H7 (cell line): ENCODE results near the gene CEMIP. TPM values are rescaled to one million over a fixed set of nuclear protein-coding genes. Genes with fewer than 3 reads are reported as not detected.

Experiments
- DNase-seq: peaks from one replicate; pipeline ENCODE4 v3.0.0; 2012
- H3K27me3 ChIP-seq: 2 replicates; pipeline ENCODE4 v1.6.0; 2011; ENCODE audit warnings: mild to moderate bottlenecking, low read length; ENCODE audit not compliant: control insufficient read depth, insufficient read depth
- H3K36me3 ChIP-seq: replicated peaks from 2 replicates; pipeline ENCODE4 v1.5.1; 2011; ENCODE audit warnings: low read length; ENCODE audit not compliant: control insufficient read depth, insufficient read depth
- H3K4me3 ChIP-seq: 2 replicates; pipeline ENCODE4 v1.5.1; 2011; ENCODE audit warnings: low read depth, mild to moderate bottlenecking, control low read depth, low read length, moderate library complexity; ENCODE audit not compliant: insufficient read depth
- total RNA-seq: library from RNA; depleted of rRNA; stranded (reverse); fragments of >200 nt; shearing (Covaris generic); gene quantifications from 2 replicates; pipeline ENCODE4 v1.2.3, GENCODE V29; 2014

CEMIP gene
- total RNA-seq, 1 experiment from 2014 or later = 0.03 TPM

- peaks cover 2% of the 10 kb centered on the region for H3K27me3 ChIP-seq
- DNase-seq = no peak
- no peaks in the 10 kb centered on the region for H3K36me3 ChIP-seq
- H3K4me3 ChIP-seq = no peak overlapping the region
These were observed 6.0 kb upstream of the CEMIP start for GRCh38 chr15:80773122-80773551.

GRCh38 chr15:80773792-80774352, 5.3 kb upstream of the CEMIP start:
- H3K27me3 ChIP-seq = peaks cover 8% of the 10 kb centered on the region
- DNase-seq = no peak

GRCh38 chr15:80774486-80774885, 4.7 kb upstream of the CEMIP start:
- no peaks in the 10 kb centered on the region for H3K36me3 ChIP-seq
- DNase-seq = no peak
- H3K27me3 ChIP-seq = peaks cover 13% of the 10 kb centered on the region
- no peak overlapping the region for H3K4me3 ChIP-seq

More at GRCh38 chr15:80773792-80774352, 5.3 kb upstream of the CEMIP start:
- Histone ChIP-seq H3K4me3 (no peak overlapping the region), H3K36me3 (no peaks in the 10 kb centered on the region)

- no peak for DNase-seq
- no peaks in the 10 kb centered on the region for H3K36me3 ChIP-seq
- peaks cover 21% of the 10 kb centered on the region for H3K27me3 ChIP-seq
- H3K4me3 ChIP-seq = no peak overlapping the region
These were observed 3.8 kb upstream of the CEMIP start for GRCh38 chr15:80775338-80775737.

- H3K4me3 ChIP-seq = no peak overlapping the region
- H3K27me3 ChIP-seq = peaks cover 26% of the 10 kb centered on the region
- peak; percentile 80 for DNase-seq
- H3K36me3 ChIP-seq = no peaks in the 10 kb centered on the region
These were observed 2.6 kb upstream of the CEMIP start for GRCh38 chr15:80776420-80777045.

- Histone ChIP-seq H3K4me3 (no peak overlapping the region), H3K27me3 (peaks cover 26% of the 10 kb centered on the region), H3K36me3 (no peaks in the 10 kb centered on the region)
- no peak for DNase-seq
These were observed 2.0 kb upstream of the CEMIP start for GRCh38 chr15:80777137-80777536.

GRCh38 chr15:80777826-80778620, 1.1 kb upstream of the CEMIP start:
- peaks cover 26% of the 10 kb centered on the region for H3K27me3 ChIP-seq
- H3K4me3 ChIP-seq = no peak overlapping the region
- no peaks in the 10 kb centered on the region for H3K36me3 ChIP-seq
- no peak for DNase-seq

GRCh38 chr15:80778621-80778963, 578 bp upstream of the CEMIP start:
- no peaks in the 10 kb centered on the region for H3K36me3 ChIP-seq
- DNase-seq = no peak
- H3K27me3 ChIP-seq = peaks cover 26% of the 10 kb centered on the region
- peak overlapping the region; percentile 14; the same call in 1 of the 2 replicates for H3K4me3 ChIP-seq

GRCh38 chr15:80779658-80780415, 667 bp downstream of the CEMIP start:
- peak; percentile 77 for DNase-seq
- Histone ChIP-seq H3K4me3 (peak overlapping the region; percentile 42; the same call in 1 of the 2 replicates), H3K36me3 (no peaks in the 10 kb centered on the region), H3K27me3 (peaks cover 26% of the 10 kb centered on the region)

- Histone ChIP-seq H3K4me3 (peak overlapping the region; percentile 42; the same call in 1 of the 2 replicates), H3K27me3 (peaks cover 26% of the 10 kb centered on the region), H3K36me3 (no peaks in the 10 kb centered on the region)
- DNase-seq = peak; percentile 92
These were observed 1.4 kb downstream of the CEMIP start for GRCh38 chr15:80780416-80781221.

GRCh38 chr15:80783260-80783659, 4.1 kb downstream of the CEMIP start:
- no peaks in the 10 kb centered on the region for H3K36me3 ChIP-seq
- DNase-seq = no peak
- no peak overlapping the region for H3K4me3 ChIP-seq
- peaks cover 23% of the 10 kb centered on the region for H3K27me3 ChIP-seq

- H3K4me3 ChIP-seq = no peak overlapping the region
- DNase-seq = no peak
- peaks cover 5% of the 10 kb centered on the region for H3K27me3 ChIP-seq
- H3K36me3 ChIP-seq = no peaks in the 10 kb centered on the region
These were observed 6.2 kb downstream of the CEMIP start for GRCh38 chr15:80785335-80785734.

- Histone ChIP-seq H3K4me3 (no peak overlapping the region), H3K36me3 (no peaks in the 10 kb centered on the region), H3K27me3 (peaks cover under 1% of the 10 kb centered on the region; the same call in 1 of the 2 replicates)
- no peak for DNase-seq
These were observed 6.7 kb downstream of the CEMIP start for GRCh38 chr15:80785811-80786354.
